Posterior vena cava (tissue), 2 donors: ENCODE measurements around the gene PHB1. TPM values are rescaled to one million over a fixed set of nuclear protein-coding genes. Genes with fewer than 3 reads are reported as not detected.

Experiments
- DNase-seq: peaks from one replicate; pipeline ENCODE4 v3.0.0-alpha.2; 2020; ENCODE audit warnings: low spot score
- intact Hi-C, 2 donors: fragments of 100-400 bp; cut with DNase I; formaldehyde crosslinking; loops; one replicate each; pipeline versions ENCODE4 v1.14.1 to v1.14.2; 2022 to 2023
- total RNA-seq, 2 donors: library from RNA; stranded (reverse); fragmentation: NEBNext Ultra II Directional; extraction: Animal tissue kit (Norgen Biotek cat#: 25700); gene quantifications; one replicate each; pipeline ENCODE4 v1.2.1, GENCODE V29; 2021
- donor health status: DM: yes; HTN: yes; CAD: no.
- donor health status: DM: yes; HTN: yes; CAD: no.

Gene PHB1
- total RNA-seq, 2 donors from 2014 or later = 102 to 111 TPM

DNA sequence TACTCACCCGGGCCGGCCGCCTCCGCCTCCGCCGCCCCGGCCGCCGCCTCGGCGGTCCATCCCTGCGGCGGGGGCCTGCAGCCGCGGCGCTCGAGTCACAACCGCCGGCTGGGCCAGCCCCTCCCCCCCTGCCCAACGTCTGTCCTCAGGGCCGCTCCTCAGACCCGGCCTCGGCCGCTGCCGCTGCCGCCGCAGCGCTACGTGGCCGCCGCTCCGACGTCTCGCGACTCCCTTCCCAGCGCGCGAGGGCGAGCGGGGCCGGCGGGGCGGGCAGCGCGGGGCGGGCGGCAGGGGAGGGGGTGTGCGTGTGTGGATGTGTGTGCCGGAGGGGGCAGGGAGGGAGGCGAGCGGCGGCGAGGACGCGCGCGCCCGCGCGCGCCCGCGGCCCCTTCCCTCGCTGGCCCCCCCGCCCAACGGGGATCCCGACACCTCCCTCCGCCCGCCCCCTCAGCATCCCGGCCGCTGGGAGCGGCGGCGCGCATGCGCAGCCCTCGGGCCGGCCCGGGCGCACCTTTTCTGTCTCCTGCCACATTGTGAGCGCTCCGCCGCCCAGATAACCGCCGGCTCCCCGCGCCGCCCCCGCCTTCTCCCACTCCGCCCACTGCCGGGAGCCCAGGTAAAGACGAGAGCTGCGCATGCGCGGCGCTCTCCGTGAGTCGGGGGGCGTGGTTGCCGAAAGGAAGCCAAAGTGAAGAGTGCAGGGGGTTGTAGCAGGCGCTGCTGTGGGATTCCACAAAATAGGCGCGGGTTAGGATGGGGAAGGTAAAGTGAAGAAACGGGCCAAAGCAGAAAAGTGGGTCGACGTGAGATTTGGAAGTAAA lies 52.6 kb downstream of the PHB1 start, which contains the start of gene ZNF652:
ZNF652 (minus strand) TSS at position 349 of the 821 bp plus-strand sequence. CDS start 44,525 bp downstream, outside the sequence.
- intact Hi-C loops = loop anchor here in 1 of 2 donors (1.0 kb wide), 1 partner anchor 36 kb away; no protein-coding TSS in a partner anchor
- peak; percentile 95 for DNase-seq

DNA sequence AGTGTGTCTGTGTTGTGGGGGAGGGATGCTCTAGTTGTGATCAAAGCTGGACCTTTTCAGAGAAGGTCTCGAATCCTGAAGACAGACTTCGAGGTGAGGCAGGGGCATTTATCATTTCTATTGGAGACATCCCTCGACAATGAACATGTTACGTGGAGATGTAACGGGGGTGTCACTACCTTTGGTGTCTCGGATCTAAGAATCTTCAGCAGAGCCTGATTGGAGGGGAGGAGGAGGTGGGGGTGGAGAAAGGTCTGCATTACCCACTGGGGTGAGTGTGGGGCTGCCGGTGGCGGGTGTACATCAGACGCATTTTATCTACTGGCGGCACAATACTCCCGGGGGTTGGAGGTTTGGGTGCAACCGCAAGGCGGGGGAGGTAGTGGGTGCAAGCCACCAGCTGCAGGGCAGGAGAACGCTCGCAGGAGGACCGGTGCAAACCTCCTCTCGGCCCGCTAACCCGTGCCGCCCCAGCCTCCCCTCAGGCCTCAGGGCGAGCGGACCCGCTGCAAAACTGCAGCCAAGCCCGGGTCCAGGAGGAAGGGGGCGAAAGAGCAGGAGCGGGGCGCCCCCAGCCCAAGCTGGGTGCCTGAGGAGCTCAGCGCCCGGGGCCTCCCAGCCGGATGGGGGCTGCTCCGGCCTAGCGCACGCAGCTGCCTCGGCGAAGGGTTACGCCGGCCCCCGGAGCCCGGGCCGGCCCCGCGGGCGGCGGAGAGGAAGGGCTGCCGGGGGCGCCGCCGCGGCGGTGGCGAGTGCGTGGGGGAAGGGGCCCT lies 53.4 kb downstream of the PHB1 start:
- intact Hi-C loops = loop anchor here in 1 of 2 donors (1.0 kb wide), 1 partner anchor 37 kb away; no protein-coding TSS in a partner anchor
- DNase-seq = peak; percentile 84

DNA sequence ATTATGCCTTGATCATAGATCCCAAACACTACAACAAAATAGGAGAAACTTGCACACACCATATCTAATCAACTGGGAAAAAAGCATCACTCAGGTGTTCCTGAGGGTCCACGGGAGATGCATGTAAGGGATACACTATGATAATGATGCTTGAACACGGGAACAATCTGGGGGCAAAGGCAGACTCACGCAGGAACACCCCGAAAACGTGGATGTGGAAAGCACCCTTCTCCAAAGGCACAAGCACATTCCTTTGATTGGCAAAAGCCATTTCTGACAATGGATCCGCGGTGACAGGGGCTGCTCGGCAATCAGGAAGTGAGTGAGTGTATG lies 53.9 kb downstream of the PHB1 start:
- intact Hi-C loops = loop anchor here in 1 of 2 donors (1.0 kb wide), 1 partner anchor 38 kb away; no protein-coding TSS in a partner anchor
- DNase-seq = no peak

DNA sequence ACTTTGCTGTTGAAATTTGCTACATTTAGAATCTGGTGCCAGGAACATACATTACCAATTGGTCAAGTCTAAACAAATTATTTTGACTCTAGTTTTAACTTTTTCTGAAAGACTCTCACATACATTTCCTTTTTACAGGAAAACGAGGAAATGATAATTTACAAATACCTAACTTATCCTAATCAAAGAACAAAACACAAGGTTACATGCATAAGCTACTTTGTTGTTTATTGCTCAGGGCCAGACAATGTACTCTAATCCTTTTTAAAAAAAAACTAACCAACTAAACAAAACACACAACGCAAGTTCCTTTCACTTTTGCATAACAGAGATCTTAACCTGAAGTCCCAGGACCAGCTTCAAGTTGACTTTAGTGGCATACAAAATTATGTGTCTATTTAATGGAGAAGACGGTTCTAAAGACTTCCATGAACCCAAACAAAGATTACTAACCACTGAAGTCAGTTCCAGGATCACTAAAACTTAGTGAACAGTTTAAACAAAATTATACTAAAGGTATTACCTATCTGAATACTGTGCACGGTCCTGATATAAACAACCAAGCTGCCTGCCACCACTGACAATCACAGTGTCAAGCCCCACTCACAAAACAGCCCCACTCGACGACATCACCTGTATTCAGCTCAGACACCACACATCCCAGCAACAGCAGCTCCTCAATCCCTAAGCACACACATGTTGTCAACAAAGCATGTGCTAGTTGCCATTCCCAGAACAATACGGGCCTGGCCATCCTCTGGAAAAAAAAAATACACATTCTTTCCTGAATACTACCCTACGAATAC lies 54.5 kb downstream of the PHB1 start:
- no peak for DNase-seq
- intact Hi-C loops = no loop called here

DNA sequence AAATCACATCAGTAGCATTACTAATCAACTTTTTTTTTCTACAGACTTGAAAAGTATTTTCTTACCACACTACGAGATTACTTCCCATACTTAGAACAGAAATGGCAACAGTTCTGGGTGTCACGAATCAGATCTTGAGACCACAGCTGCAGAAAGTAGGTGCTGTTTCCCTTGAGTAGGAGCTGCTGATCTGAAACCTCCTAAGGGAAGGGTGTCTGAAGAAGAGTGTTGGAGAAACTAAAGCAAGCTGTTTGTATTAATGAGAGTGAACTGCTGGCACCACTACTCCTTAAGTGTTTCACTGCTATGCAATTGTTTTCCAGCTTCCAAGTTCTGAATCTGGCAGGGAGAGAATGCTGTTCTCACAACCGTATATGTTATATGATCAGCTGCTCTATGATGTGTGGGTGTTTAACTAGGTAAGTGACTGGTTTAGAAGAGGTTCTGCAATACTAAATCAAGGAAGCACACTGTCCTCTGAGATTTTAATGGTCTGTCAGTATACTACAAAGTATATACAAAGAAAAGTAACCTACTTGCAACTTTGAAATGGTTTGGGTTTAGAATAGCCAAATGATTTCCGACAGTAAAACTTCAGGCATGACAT lies 55.9 kb downstream of the PHB1 start:
- intact Hi-C loops = no loop called here
- no peak for DNase-seq

DNA sequence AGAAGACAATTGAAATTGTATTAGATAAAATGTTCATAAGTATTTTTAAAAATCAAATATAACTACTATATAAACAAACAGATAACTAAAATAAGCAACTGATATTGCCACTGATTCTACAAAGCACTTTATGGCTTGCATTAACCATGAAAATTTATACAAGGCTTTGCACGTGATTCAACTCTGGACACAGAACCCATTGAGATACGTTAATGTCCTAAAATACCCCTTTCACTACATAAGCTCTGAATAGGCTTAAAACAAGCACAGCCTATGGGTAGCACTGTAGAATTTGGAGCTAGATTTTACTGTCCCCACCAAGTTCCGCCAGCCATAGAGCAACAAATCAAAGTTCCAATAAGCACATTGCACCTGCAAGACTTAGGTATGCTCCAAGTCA lies 57.2 kb downstream of the PHB1 start:
- intact Hi-C loops = no loop called here
- DNase-seq = no peak

DNA sequence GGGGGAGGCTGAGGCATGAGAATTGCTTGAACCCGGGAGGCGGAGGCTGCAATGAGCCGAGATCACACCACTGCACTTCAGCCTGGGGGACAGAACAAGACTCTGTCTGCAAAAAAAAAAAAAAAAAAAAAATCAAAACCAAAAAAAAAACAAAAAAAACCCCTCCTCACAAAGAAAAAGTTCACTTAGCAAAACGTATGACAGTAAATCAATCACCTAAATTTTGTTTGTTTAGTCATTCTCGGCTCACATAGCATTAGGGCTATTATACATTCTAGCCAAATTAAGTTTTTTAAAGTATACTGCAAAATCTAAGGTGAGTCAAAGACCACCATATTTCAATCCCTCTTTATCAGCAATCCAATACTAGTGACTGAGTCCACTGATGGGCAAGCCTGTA lies 58.4 kb downstream of the PHB1 start:
- intact Hi-C loops = no loop called here
- no peak for DNase-seq

Other genes starting within 250 kb of the PHB1 start
- gene GNGT2, start 204.3 kb downstream of the PHB1 start, total RNA-seq = 1 to 10 TPM; 2.1 to 2.3 TPM
- 10 to 100 TPM; 10.6 TPM for gene ABI3, start 204.2 kb downstream of the PHB1 start, total RNA-seq
- gene PHOSPHO1, start 184.1 kb downstream of the PHB1 start, total RNA-seq = 1 to 10 TPM in 1 of 2 donors, under 1 TPM in 1; 0.62 to 2.6 TPM
- 10 to 100 TPM; 39.0 to 40.9 TPM for gene ZNF652, start 52.6 kb downstream of the PHB1 start, total RNA-seq
- 10 to 100 TPM; 35.7 to 69.9 TPM for gene NGFR, start 80.4 kb upstream of the PHB1 start, total RNA-seq
- 10 to 100 TPM; 34.8 to 57.1 TPM for gene NXPH3, start 161.0 kb upstream of the PHB1 start, total RNA-seq